Stimulated activated CD8-positive, alpha-beta memory T cell treated with anti-CD3 and anti-CD28 coated beads, Interleukin-15, amount 100 ng/mL, for 24 hours (primary cell): ENCODE results near the gene FTO.

Source experiments
- DNase-seq: peaks from one replicate; pipeline ENCODE4 v3.0.0-alpha.2; 2020; ENCODE audit warnings: low read depth

FTO gene

DNA sequence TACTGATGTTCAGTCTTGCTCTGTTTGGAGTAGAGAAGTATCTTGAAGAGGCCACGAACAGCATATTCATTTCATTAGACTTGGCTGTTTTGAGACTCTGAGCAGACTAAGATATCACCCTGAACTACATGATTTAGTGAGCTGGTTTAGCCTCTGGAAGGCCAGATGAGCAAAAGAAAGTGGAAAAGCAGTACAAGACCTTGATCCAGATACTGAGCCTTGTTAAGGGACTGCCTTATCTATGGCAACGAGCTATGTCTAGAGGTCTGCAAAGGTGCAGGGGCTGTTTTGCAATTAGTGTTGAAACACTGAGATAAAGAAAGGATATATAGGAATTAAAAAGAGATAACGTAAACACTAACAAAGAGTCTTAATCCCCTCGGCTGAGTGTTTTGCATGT is 351.2 kb downstream of the FTO start:
- no peak for DNase-seq

DNA sequence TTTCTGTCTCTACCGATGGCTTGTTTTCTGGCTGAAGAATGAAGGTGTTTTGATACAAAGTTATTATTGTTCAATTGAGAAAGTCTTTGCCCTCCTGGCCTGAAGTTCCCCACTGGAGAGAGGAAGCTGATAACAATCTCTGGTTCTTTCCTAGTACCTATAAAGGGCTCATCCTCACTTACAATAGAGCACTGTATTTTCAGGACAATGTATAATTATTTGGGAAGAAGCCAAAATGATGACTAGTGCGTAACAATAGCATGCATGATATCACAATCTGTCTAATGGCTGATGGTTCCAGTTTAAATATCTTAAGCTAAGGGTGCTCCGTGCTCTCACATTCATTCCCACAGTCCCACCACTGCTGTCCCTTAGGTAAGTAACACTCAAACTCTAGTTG is 351.9 kb downstream of the FTO start:
- no peak for DNase-seq

DNA sequence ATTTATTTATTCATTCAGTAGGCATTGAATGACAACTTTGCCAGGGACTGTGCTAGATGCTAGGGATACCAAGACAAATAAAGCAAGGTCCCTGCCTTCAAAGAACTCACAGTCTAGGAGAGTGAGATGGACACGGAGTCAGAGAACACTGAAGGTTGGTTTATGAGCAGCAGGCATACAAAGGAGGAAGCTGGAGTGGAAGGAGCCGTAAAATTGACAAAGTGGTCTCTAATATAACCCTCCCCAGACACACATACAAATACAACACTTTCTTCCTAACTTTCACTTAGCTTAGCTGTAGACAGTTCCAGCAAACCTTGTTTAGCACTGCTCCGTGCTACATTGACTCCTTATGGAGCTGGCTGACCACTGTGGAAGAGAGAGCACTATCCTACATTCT is 353.0 kb downstream of the FTO start:
- no peak for DNase-seq

DNA sequence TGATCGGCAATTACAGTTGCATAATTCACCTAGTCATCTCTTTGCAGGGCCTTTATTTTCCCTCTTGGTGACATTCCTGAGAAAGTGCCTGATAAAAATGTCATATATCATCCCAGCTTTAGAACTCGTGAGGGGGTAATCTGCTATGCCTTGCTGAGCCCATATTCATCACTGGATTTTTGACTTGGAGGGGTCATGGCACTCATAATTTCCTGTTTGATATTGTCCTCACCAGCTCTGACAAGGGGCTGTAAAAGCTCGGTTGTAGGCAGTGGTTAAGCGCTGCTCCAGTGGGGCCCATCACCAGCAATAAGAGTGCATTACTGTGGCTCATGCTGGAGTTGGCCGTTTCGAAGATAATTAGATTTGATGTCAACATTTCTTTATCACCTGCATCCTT is 355.4 kb downstream of the FTO start:
- DNase-seq, result no peak

DNA sequence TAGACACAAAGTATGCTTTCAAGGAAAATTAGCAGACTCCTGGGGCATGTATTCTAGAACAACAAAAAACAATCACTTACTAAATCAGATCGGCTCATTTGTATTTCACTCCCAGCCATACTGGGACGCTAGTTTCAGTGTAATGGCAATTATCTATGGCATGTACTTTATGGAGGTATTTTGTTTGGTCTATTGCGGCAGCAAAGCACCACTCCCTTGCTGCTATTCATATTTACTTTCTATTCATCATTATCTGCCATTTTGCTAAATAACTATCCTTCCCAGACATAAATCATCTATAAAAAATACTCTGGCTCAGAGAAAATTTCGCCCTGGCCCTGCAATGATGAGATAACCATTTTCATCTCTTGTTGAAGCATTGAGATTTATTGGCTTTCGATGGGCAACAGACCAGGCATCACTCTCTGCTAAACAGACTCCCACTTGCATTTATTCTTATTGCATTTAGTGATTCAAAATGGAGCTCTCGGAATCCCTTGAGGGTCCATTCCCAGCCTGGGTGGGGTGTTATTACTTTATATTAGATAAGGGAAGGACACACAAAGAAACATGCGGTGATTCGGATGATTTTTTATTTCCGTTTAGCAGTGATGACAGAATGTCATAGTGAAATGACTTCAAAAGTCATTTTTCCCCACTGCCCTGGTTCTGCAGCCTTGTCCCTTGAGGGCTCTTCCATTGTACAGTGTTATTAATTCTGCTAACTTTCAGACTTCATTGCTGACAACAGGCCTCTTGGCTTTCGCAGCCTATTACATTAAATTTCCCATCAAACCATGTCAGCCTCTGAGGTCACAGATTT is 356.9 kb downstream of the FTO start:
- DNase-seq, result no peak

DNA sequence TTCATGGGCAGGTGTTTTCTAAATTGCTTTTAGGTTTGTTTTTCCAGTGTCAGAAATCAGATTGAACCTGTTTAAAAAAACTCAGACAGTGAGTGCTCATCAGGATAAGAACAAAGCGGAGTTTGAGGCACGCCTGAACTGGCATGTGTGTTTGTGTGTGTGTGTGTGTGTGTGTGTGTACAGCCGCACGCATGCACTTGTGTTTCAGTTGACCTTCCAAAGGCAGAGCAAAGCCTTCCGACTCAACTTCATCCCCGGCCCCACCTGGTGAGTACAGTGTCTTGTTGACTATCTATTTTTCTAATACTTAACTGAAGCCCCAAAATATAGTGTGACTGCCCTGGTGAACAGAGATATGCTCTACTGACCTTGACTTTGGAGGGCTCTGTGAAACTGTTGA is 357.5 kb downstream of the FTO start:
- no peak for DNase-seq

DNA sequence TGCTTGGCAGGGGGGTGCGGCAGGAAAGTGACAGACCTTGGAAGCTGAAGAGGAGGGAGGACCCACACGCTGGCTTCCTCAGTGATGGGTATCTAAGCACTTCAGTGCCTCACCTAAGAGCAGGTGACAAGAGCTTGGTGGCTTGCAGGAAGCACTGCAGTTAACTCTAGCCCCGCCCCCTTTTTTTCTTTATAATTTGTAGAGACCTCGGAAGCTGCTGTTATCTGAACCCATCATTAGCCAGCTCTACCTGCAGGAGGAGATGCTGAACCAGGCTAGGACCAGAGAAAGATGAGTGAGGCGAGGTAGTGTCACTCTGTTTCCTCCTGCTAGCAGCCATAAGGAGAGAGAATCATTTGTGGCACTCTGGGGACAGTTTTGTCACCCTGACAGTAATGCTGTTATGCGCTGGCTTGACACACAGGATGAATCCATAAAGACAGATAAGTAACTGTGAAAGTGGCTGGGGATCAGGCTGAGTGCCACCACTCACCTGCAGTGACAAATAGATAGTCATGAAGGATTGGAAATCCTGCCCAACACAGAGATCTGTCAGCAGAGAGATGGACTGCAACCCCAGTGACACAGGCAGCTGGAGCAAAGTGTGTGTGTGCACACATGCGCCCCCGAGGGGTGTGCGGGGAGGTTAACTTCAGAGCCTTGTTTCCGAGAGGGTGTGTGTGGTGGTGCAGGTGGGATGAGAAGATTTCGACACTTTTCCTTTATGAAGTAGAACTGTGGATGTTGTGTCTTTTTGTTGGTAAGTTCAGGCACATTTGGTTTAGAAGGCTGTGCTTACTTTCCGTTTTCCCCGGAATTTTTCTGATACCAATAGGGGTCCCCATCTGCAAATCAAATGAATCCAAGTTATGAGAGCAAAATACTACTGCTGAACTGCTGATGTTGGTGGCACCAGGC is 358.7 kb downstream of the FTO start:
- no peak for DNase-seq

DNA sequence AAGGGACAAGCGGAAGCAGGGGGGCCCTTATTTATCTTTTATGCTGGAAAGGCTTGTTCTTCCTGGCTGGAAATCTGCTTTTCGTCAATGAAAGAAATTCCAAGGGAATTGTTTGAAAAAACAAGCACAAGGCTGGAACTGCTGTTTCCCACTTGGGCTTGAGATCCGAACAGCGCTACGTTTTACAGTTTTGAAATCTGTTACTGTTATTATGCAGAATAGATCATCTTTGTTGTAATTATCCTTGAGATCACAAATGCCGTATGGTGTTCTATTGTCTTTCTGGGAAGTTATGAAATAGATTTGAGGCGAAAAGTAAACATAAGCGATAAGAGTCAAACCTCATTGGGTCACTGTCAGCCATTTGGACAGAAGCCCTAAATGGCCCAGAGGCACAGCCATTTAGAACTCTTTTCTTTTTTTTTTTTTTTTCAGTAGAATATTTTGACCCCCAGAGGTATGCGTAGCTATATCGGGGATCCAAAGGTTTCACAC is 359.4 kb downstream of the FTO start:
- no peak for DNase-seq

DNA sequence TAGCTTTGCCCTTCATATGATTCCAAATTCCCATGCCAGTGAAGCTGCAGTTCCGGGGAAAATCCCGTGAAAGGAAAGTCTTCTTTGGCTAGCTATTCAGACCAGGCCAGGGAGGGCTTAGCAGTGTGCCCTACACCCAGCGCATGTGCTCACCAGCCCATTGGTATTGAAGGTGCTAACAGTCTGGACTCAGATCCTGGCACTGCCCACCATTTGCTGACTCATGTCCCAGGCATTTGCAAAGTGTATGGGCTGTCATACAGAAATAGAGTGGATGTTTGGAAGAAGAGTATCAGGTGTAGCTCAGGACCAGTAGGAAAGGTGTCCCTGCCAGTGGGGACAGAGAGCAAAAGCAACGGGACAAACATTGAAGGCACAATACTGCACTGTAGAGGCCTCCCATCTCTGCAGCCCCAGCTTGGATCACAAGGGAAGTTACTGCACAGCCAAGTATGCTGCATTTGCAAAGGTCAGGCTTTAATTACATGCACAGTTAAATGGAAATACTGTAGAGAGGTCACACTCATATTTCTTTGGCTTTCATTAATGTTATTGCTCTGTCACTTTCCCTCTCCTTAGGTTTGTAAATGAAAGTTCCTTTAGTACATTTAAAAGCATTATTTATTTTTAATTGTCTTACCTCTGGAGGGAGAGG is 362.6 kb downstream of the FTO start:
- DNase-seq, result no peak

DNA sequence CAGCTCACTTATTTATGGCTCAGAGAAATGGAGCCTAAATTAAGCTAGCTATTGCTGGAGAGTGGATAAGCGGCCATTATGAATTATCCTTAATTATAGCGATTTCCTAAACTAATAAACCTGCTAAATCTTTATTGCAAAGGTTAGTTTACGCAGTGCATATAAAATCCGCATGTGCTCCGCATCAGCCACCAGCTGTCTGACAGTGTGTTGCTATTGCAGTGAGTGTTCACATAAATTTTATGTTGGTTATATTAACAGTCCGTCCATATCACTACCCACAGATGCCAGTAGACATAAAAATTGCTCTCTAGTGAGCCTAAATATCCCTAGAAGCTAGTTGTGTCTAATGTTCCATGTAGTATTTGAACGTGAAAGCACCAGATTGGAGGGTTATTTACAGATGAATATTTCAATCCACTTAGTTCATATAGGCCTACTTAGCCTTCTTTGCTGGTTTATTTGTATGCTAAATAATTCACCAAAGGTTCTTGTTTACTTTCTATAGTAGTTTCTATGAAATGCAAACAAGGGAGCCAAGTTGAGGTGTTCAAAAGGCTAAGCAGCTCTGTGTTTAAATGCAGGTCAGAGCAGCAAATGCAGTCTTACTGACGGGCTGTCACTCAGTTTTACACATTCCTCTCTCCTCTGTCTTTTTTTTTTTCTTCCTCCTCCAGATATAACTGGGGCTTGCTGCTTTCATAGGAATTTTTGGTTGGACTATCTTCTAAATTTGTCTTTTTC is 363.5 kb downstream of the FTO start:
- DNase-seq, result no peak

DNA sequence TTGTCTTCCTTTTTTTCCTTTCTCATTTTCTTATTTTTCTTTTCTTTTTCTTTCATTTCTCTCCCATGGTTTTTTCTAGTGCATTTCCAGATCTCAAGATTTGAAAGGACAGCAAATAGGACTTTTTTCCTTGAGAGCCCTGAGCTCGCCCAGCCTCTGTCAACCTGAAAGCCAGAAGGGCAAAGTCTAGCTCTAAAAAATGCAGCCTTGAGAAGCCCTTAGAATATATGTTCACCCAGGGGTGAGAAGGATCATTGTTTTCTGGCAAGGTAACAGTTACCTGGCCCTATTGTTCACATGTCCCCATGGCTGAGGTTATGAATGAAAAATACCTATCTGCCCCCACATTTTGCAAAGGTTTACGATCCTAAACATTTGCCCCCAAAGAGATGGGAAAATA is 364.3 kb downstream of the FTO start:
- no peak for DNase-seq

DNA sequence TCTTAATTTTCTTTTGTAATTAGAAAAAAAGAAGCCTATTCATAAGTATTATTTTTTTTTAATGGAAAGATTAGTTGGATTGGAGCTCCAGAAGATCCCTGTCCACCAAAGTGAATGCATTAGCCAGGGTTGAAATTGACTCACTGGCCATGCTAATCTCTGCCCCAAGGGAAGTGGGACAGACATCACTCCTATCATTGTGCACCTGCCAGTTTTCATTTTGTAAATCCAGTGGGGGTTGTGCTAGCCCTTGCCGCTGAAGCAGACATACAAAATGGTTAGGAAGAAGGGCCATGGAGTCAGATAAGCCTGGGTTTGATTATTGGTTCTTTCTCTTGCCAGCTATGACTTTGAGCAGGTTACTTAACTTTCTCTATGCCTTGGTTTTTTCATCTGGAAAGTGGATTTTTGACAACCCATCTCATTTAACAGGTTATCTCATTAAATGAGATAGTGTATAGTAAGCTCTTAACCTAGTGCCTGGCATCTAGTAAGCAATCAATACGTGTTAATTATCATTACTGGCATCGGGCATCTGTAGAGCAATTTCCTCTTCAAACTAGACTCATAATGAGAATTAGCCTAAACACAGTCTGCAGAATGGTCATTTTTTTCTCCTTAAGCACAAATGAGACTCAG is 365.8 kb downstream of the FTO start:
- no peak for DNase-seq

DNA sequence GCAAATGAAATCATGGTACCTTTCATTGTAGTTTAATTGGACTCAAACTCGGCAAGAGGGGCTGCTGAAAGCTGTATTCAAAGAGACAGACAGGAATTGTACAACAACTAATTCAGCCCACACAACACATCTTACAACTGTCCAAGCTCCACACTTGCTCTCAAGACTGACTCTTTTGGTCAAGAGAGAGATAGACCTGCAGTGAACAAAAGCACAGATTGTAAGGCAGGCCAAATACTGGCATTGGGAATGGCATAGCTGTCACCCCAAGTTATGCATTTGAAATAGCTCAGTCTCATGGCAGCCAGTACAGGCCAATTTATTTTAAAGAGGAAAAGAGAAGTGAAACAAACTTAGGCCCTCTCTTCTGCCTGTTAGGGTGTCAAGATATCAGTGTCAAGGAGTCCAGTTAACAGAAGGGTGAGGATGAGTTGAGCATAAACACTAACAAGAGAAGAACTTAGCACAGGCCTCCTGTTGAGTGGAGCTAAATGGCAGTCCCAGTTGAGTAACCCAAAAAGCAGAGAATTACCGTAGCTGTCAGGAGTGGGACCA is 366.9 kb downstream of the FTO start:
- DNase-seq, result no peak

DNA sequence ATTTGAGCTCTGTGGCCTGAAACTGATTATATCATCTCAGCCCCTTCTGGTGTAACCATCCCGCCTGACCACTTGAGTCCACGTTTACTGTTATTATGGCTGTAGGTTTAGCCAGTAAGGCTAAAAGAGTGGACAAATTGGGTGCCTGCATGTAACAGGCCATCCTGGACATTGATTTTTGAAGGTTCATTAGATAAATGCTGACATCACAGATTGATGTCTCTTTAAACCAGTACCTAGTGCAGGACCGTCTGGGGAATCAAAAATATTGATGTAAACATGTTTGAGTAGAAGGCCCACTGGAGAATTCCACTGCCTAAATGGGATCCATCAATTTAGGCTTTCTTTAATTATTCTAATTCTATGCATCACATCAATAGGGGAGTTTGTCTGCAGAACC is 367.6 kb downstream of the FTO start:
- DNase-seq, result no peak

DNA sequence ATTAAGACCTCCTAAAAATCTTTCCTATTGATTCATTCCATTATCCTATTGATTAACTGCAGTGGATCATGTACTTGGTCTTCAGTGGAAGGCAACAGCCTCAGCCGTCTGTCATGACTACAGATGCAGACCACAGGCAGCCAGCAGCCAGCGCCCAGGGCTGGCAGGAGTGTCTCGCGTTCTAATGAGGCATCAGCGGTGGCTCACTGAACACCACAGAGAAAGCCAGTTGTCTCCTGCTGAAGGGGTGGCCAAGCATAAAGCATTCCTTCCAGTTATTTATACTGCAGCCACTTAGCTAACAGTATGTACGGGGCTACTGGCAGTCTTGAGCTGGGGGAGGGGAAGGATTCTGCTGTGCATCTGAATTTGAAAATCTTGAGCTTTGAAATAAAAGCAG is 368.3 kb downstream of the FTO start:
- DNase-seq, result no peak

DNA sequence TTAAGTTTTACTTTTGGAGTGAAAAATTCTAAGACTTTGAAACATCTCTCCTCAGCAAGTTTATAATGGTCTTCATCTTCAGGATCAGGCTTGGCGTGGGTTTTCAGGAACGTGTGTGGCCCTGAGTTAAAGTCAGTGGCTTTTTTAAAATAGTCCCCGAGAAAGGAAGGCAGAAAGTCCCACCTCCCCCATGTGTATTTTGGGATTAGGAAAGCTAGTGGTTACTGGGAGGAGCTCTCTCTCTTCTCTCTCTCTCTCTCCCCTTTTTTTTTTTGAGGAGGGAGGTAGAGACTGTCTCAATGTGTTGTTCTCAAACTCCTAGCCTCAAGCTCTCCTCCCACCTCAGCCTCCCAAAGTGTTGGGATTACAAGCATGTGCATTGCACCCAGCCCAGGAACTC is 369.4 kb downstream of the FTO start:
- no peak for DNase-seq

DNA sequence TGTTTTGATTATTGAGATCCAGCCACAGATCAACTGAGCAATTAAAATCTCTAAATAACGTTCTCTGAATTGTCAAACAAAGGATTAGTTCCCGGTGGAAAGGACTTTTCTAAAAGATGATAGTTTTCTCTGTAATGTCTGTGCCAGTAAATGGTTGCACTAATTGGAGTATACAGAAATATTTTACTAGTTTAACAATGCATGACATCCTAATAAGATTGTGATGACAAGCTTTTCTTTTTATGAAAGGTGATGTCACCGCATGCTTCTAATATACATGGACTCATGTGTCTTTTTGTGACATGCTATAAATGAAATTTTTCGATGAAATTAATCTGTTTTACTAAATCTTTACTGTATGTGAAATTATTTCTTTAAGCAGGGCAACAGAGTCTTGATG is 371.5 kb downstream of the FTO start:
- DNase-seq, result no peak

DNA sequence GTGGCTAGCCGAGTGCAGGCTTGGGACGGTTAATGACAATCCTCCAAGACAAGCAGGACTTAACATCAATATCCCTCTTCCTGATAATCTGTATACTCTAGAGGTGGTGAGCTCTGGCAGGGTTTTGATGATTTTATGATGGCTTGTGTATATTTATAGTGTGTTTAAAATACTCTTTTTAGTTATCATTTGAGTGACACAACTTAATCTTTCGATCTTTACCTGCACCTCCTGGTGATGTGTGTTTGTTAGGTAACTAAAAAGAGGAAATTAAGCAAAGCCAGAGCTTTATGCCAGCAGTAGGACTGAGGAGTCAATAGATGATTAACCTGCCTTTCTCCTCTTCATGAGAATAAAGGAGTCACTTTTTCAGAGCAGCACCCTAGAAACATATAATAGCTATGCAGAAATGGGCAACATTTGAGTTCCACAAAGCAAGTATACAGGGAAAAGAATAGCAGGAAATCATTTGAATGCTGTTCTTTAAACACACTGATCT is 372.1 kb downstream of the FTO start:
- DNase-seq, result no peak

DNA sequence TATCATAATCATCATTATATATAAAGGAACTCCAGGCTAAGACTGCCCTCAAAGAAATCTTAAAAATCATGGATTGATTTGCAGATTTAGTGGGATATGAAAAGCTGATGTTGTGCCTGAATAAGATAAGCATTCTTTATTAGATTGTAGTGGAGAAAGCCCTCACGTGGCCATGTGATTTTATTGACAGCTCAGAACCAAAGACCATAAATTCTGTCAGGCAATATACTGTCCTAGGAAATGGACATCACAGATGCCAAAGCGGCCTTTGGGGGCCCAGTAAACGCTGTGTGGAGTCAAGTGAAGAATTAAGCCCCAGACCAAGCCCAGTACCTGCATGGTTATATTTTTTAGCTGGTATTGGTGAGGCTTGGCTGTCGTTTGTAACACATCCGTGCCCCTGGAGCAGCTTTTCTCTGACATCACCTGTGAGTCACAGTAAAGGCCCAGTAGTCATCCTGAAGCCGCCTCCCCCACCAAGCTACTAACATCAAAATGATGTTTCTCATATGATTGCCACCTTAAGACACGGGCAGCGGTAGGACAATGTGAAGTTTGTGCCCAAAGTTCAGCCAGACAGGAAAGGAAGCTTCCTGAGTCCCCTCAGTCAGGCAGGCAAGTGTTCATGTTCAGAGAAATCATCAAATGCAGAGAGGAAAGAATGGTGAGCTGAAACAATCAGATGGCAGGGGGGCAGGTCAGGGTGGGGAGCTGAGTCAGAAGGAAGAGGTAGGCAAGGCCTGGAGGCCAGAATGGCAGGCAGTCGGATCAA is 373.3 kb downstream of the FTO start:
- DNase-seq, result no peak

DNA sequence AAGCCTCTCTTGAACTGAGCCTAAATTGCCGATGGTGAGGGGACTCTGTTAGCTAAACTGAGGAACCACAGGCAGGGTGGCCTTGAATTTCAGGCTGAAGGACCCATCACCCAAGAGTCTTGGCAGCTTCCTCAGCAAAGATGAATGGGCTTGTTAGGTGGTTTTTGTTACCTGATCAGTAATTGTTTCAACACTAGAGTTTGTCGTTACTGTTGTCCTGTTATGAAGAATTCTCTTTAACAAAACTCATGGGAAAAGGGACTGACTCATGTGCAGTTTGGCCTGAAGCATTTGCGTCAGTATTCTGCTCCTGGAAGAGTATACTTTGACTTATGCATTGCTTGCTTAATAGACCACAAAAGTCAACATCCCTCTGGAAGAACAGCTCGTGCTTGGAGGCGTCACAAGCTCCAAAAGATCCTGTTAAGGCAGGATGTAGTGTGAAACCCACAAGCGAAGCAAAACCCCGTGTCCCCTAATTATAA is 376.6 kb downstream of the FTO start:
- DNase-seq, result no peak
